Chondrocyte (in vitro differentiated cells): ENCODE measurements around the gene CRHR2. TPM values are rescaled to one million over a fixed set of nuclear protein-coding genes. Genes with fewer than 3 reads are reported as not detected.

Source experiments
- DNase-seq: peaks from one replicate; pipeline ENCODE4 v3.0.0; 2021; ENCODE audit warnings: mixed read lengths, low spot score
- H3K27ac Mint-ChIP-seq: one replicate; pipeline ENCODE4 v1.8.0; 2021; ENCODE audit warnings: mild to moderate bottlenecking, moderate library complexity, mixed read lengths; ENCODE audit not compliant: unreplicated experiment
- H3K27me3 Mint-ChIP-seq: 2 replicates; pipeline ENCODE4 v1.8.0; 2021; ENCODE audit warnings: low read depth, mixed read lengths
- H3K36me3 Mint-ChIP-seq: 2 replicates; pipeline ENCODE4 v1.8.0; 2021; ENCODE audit warnings: low read depth, mixed read lengths
- H3K4me1 Mint-ChIP-seq: 2 replicates; pipeline ENCODE4 v1.8.0; 2021; ENCODE audit warnings: low read depth, mild to moderate bottlenecking, mixed read lengths
- H3K4me3 Mint-ChIP-seq: one replicate; pipeline ENCODE4 v1.8.0; 2021; ENCODE audit warnings: mild to moderate bottlenecking, moderate library complexity, mixed read lengths; ENCODE audit not compliant: unreplicated experiment
- H3K9me3 Mint-ChIP-seq: 2 replicates; pipeline ENCODE4 v1.8.0; 2021; ENCODE audit warnings: low read depth, mixed read lengths
- total RNA-seq: library from RNA; stranded (reverse); gene quantifications from 3 replicates; pipeline ENCODE4 v1.2.1, GENCODE V29; 2021
- TF ChIP-seq, protein P1 (sequence below): fragments of 200-600 bp; sonication (generic); IDR thresholded peaks from 2 replicates; pipeline ENCODE4 v1.5.0; 2021; ENCODE audit warnings: antibody characterized with exemption, mild to moderate bottlenecking, moderate library complexity

CRHR2 gene
- total RNA-seq, 1 donor from 2014 or later, result not detected

GRCh38 chr7:30683306-30683705, 1.1 kb upstream of the CRHR2 start:
- H3K27me3 Mint-ChIP-seq, result peaks cover 74% of the 10 kb centered on the region
- no peak overlapping the region for H3K27ac Mint-ChIP-seq
- H3K4me3 Mint-ChIP-seq, result no peak overlapping the region
- H3K9me3 Mint-ChIP-seq, result no peaks in the 10 kb centered on the region
- TF ChIP-seq, protein P1, sequence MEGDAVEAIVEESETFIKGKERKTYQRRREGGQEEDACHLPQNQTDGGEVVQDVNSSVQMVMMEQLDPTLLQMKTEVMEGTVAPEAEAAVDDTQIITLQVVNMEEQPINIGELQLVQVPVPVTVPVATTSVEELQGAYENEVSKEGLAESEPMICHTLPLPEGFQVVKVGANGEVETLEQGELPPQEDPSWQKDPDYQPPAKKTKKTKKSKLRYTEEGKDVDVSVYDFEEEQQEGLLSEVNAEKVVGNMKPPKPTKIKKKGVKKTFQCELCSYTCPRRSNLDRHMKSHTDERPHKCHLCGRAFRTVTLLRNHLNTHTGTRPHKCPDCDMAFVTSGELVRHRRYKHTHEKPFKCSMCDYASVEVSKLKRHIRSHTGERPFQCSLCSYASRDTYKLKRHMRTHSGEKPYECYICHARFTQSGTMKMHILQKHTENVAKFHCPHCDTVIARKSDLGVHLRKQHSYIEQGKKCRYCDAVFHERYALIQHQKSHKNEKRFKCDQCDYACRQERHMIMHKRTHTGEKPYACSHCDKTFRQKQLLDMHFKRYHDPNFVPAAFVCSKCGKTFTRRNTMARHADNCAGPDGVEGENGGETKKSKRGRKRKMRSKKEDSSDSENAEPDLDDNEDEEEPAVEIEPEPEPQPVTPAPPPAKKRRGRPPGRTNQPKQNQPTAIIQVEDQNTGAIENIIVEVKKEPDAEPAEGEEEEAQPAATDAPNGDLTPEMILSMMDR, result no peak
- no peak for DNase-seq
- peaks cover 18% of the 10 kb centered on the region for H3K4me1 Mint-ChIP-seq
- peaks cover 5% of the 10 kb centered on the region for H3K36me3 Mint-ChIP-seq

DNA sequence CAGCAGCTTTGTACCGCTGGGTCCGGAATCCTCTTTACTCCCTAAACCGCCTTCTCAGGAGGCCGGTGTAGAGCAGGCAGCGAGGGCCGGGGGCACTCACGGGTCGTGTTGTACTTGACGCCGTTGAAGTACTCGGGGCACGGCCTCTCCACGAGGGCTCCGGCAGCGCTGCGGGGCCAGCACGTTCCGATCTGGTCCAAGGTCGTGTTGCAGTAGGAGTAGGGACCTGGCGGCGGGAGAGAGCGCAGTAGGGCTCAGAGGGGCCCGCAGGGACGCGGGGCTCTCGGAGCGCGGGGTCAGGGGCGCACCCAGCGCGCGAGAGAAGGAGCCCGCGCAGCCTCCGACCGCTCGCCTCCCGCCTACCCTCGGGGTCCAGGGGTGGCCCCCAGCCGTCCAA, 443 bp downstream of the CRHR2 start:
- no peak overlapping the region for H3K27ac Mint-ChIP-seq
- H3K9me3 Mint-ChIP-seq, result no peaks in the 10 kb centered on the region
- H3K36me3 Mint-ChIP-seq, result peaks cover 5% of the 10 kb centered on the region
- H3K27me3 Mint-ChIP-seq, result peaks cover 85% of the 10 kb centered on the region
- H3K4me3 Mint-ChIP-seq, result peak overlapping the region; percentile 66
- H3K4me1 Mint-ChIP-seq, result peaks cover 18% of the 10 kb centered on the region
- DNase-seq, result no peak
- TF ChIP-seq, protein P1, result no peak

DNA sequence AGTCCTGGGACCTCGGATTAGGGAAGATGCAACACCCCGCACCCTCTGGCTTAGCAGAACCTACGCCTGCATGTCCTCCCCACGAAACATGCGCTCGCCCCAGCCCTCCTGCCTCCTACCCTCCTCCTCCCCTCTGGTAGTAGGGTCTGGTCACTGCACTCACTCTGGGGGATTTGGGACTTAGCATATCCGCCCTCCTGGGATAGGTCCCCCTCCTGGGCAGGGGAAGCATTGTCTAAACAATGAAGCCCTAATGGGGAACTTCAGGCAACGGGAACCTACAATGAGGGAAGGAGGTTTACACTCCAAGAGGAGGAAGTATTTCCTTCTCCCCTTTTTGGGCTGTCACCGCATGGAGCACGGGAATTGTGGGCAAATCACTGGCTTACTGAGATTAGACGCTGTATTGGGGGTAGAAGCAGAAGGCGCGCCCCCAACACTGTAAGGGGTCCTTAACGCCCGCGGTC, 892 bp downstream of the CRHR2 start:
- Mint-ChIP-seq H3K4me1 (peaks cover 18% of the 10 kb centered on the region), H3K9me3 (no peaks in the 10 kb centered on the region), H3K27me3 (peaks cover 89% of the 10 kb centered on the region), H3K27ac (no peak overlapping the region), H3K4me3 (peak overlapping the region; percentile 66), H3K36me3 (peaks cover 5% of the 10 kb centered on the region)
- TF ChIP-seq, protein P1, result no peak
- no peak for DNase-seq

DNA sequence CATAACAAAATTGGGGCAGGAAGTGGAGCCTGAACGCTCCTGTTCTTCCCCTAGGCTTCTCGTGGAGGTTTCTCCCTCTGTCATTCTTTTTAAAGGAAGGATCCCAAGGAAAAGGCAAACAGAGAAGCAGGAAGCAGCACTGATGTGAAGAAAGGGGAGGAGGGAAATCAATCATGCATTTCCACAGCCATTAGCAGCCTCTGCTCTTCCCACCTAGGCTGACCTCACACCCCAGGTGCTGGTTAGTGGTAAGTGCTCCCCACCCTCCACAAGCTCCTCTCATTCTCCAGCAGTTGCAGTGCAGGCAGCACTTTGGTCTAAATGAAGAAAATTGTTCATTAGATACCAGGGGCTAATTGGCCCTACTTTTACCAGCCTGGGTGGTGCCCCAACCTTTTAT, 2.6 kb downstream of the CRHR2 start:
- peaks cover 88% of the 10 kb centered on the region for H3K27me3 Mint-ChIP-seq
- no peak for DNase-seq
- no peaks in the 10 kb centered on the region for H3K9me3 Mint-ChIP-seq
- H3K4me3 Mint-ChIP-seq, result no peak overlapping the region
- peaks cover 5% of the 10 kb centered on the region for H3K36me3 Mint-ChIP-seq
- no peak overlapping the region for H3K27ac Mint-ChIP-seq
- H3K4me1 Mint-ChIP-seq, result peaks cover 18% of the 10 kb centered on the region
- TF ChIP-seq, protein P1, result no peak

DNA sequence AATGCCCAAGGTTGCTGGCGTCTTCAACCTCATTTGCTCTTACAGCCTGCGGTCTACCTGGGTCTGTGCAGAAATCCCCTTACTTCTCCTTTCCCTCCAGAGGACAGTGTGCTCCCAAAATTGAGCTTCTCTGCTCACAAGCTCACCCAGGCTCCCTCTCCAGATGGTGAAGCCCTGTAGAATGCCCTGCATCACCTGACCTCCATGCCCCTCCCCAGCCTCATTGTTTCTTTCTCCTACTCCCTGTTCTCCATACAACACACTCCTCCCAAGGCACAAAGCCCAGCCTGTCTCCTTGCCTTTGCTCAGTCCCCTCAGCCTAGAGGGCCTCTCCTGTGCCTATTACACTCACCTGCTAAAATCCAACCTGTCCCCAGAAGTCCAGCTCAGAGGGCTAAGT, 3.5 kb downstream of the CRHR2 start:
- peaks cover 5% of the 10 kb centered on the region for H3K36me3 Mint-ChIP-seq
- H3K9me3 Mint-ChIP-seq, result no peaks in the 10 kb centered on the region
- H3K4me1 Mint-ChIP-seq, result peaks cover 13% of the 10 kb centered on the region
- peak; percentile 20 for DNase-seq
- no peak overlapping the region for H3K27ac Mint-ChIP-seq
- TF ChIP-seq, protein P1, result no peak
- no peak overlapping the region for H3K4me3 Mint-ChIP-seq
- peaks cover 84% of the 10 kb centered on the region for H3K27me3 Mint-ChIP-seq
